Fibroblast of lung (primary cell): ENCODE measurements around the gene CFAP65. TPM values are rescaled to one million over a fixed set of nuclear protein-coding genes. Genes with fewer than 3 reads are reported as not detected.

Experiments used
- DNase-seq, 2 donors: peaks; one replicate each; pipeline versions ENCODE4 v3.0.0 to v3.0.0-alpha.2; 2010; ENCODE audit warnings: low read depth in 2 of 2
- H2AFZ ChIP-seq: 2 replicates; pipeline ENCODE4 v1.5.1; 2012; ENCODE audit warnings: low read length, control low read depth, inconsistent platforms
- H3K27ac ChIP-seq: 2 replicates; pipeline ENCODE4 v1.5.1; 2011; ENCODE audit warnings: low read length, control low read depth; ENCODE audit not compliant: insufficient read depth
- H3K27me3 ChIP-seq: 2 replicates; pipeline ENCODE4 v1.5.1; 2011; ENCODE audit warnings: mild to moderate bottlenecking, low read length; ENCODE audit not compliant: control insufficient read depth, insufficient read depth
- H3K36me3 ChIP-seq: 2 replicates; pipeline ENCODE4 v1.5.1; 2011; ENCODE audit warnings: low read length; ENCODE audit not compliant: control insufficient read depth, insufficient read depth
- H3K4me1 ChIP-seq: 2 replicates; pipeline ENCODE4 v1.5.1; 2011; ENCODE audit warnings: low read length; ENCODE audit not compliant: control insufficient read depth, insufficient read depth; ENCODE audit errors: extremely low read depth
- H3K4me2 ChIP-seq: 2 replicates; pipeline ENCODE4 v1.5.1; 2011; ENCODE audit warnings: low read length, control low read depth; ENCODE audit not compliant: insufficient read depth; ENCODE audit errors: extremely low read depth
- H3K4me3 ChIP-seq, 4 experiments: fragments of 200-600 bp in 1 of 4; sonication (generic) in 1 of 4; replicated peaks in 1 of 4; 2 replicates each; pipeline ENCODE4 v1.5.1; 2011 to 2016; ENCODE audit warnings: low read length in 4 of 4, low read depth in 3 of 4, mild to moderate bottlenecking in 3 of 4, control low read depth in 2 of 4, inconsistent platforms in 1 of 4, mixed read lengths in 1 of 4; ENCODE audit not compliant: insufficient read depth in 1 of 4; ENCODE audit errors: control extremely low read depth in 1 of 4
- H3K79me2 ChIP-seq: 2 replicates; pipeline ENCODE4 v1.5.1; 2012; ENCODE audit warnings: mild to moderate bottlenecking, low read length, inconsistent platforms; ENCODE audit not compliant: control insufficient read depth, insufficient read depth
- H3K9ac ChIP-seq: 2 replicates; pipeline ENCODE4 v1.5.1; 2011; ENCODE audit warnings: mild to moderate bottlenecking, low read length, control low read depth; ENCODE audit not compliant: insufficient read depth
- H3K9me3 ChIP-seq: 2 replicates; pipeline ENCODE4 v1.5.1; 2012; ENCODE audit warnings: low read depth, low read length; ENCODE audit not compliant: control insufficient read depth, insufficient read depth
- H4K20me1 ChIP-seq: 2 replicates; pipeline ENCODE4 v1.5.1; 2011; ENCODE audit warnings: low read length; ENCODE audit not compliant: control insufficient read depth, insufficient read depth; ENCODE audit errors: extremely low read depth
- EZH2 ChIP-seq: IDR thresholded peaks from 2 replicates; pipeline ENCODE4 v1.5.1; 2012; ENCODE audit warnings: low read length, control low read depth, mild to moderate bottlenecking; ENCODE audit errors: missing control alignments
- polyA minus RNA-seq: library from RNA; depleted of rRNA, polyadenylated mRNA; stranded (reverse); fragments of >200 nt; gene quantifications from 2 replicates; pipeline ENCODE4 v1.2.3, GENCODE V29; 2011; ENCODE audit warnings: low replicate concordance
- polyA plus RNA-seq, 2 donors: library from polyadenylated mRNA; depleted of rRNA in 1 of 2; stranded (reverse) in 1 of 2; unstranded in 1 of 2; fragments of >200 nt; gene quantifications; 2 replicates each; pipeline ENCODE4 v1.2.1, GENCODE V29; 2011 to 2012; ENCODE audit warnings: missing spikeins in 1 of 2
- total RNA-seq: library from RNA; depleted of rRNA; stranded (reverse); fragments of >200 nt; gene quantifications from 2 replicates; pipeline ENCODE4 v1.2.1, GENCODE V29; 2014
- TF ChIP-seq, protein P1 (sequence below), 2 donors: IDR thresholded peaks in 1 of 2; conservative IDR thresholded peaks in 1 of 2; 1 replicate in 1 of 2; 2 replicates in 1 of 2; pipeline ENCODE4 v1.5.1; 2011 to 2012; ENCODE audit warnings: low read length in 2 of 2, control low read depth in 1 of 2, inconsistent platforms in 1 of 2, low read depth in 1 of 2, mild to moderate bottlenecking in 1 of 2

Gene CFAP65, protein sequence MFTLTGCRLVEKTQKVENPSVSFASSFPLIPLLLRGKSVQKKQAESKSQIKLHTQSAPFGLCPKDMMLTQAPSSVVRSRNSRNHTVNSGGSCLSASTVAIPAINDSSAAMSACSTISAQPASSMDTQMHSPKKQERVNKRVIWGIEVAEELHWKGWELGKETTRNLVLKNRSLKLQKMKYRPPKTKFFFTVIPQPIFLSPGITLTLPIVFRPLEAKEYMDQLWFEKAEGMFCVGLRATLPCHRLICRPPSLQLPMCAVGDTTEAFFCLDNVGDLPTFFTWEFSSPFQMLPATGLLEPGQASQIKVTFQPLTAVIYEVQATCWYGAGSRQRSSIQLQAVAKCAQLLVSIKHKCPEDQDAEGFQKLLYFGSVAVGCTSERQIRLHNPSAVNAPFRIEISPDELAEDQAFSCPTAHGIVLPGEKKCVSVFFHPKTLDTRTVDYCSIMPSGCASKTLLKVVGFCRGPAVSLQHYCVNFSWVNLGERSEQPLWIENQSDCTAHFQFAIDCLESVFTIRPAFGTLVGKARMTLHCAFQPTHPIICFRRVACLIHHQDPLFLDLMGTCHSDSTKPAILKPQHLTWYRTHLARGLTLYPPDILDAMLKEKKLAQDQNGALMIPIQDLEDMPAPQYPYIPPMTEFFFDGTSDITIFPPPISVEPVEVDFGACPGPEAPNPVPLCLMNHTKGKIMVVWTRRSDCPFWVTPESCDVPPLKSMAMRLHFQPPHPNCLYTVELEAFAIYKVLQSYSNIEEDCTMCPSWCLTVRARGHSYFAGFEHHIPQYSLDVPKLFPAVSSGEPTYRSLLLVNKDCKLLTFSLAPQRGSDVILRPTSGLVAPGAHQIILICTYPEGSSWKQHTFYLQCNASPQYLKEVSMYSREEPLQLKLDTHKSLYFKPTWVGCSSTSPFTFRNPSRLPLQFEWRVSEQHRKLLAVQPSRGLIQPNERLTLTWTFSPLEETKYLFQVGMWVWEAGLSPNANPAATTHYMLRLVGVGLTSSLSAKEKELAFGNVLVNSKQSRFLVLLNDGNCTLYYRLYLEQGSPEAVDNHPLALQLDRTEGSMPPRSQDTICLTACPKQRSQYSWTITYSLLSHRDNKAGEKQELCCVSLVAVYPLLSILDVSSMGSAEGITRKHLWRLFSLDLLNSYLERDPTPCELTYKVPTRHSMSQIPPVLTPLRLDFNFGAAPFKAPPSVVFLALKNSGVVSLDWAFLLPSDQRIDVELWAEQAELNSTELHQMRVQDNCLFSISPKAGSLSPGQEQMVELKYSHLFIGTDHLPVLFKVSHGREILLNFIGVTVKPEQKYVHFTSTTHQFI (N-terminal part only)
- total RNA-seq = not detected in 2 replicates
- polyA plus RNA-seq = not detected in 2 replicates
- not detected in 2 replicates for polyA plus RNA-seq (2012)
- 0.15 TPM in 1 of 2 replicates, not detected in the other for polyA minus RNA-seq

DNA sequence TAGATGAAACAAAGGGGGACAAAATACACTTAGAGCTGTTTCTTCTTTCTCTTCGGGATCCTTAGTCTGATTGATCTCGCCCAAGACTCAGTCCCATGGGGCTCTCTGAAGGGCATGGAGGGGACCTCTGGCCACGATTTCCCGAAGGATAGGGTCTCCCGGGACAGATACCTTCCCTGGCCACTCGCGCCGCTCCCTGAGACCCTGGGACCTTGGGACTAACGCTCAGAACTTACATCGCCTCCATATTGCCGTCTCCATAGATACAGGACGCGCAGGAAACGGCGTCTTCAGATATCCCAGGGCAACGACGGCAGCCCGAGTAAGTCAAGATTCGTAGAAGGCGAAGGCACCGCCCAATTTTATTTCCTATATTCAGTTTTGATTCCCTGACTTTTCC lies at the start of gene CFAP65:
TSS of gene CFAP65 (minus strand) at position 265 of the 400 bp plus-strand sequence. CDS start 2,468 bp downstream, outside the sequence.
- Histone ChIP-seq H3K9me3 (no peaks in the 10 kb centered on the region), H4K20me1 (no peaks in the 10 kb centered on the region), H3K4me2 (peak within 1 kb of the TSS; percentile 62), H3K79me2 (no peaks in the 10 kb centered on the region), H3K9ac (no peak within 1 kb of the TSS), H3K4me3 (peak within 1 kb of the TSS; percentile 29 to 68 (median 50)), H3K27me3 (peaks cover 22% of the 10 kb centered on the region), H2AFZ (peak within 1 kb of the TSS; percentile 55), H3K27ac (no peak within 1 kb of the TSS), H3K4me1 (no peaks in the 10 kb centered on the region), H3K36me3 (no peaks in the 10 kb centered on the region)
- DNase-seq = peak; percentile 49 to 66
- no peak for TF ChIP-seq EZH2
- TF ChIP-seq, protein P1, sequence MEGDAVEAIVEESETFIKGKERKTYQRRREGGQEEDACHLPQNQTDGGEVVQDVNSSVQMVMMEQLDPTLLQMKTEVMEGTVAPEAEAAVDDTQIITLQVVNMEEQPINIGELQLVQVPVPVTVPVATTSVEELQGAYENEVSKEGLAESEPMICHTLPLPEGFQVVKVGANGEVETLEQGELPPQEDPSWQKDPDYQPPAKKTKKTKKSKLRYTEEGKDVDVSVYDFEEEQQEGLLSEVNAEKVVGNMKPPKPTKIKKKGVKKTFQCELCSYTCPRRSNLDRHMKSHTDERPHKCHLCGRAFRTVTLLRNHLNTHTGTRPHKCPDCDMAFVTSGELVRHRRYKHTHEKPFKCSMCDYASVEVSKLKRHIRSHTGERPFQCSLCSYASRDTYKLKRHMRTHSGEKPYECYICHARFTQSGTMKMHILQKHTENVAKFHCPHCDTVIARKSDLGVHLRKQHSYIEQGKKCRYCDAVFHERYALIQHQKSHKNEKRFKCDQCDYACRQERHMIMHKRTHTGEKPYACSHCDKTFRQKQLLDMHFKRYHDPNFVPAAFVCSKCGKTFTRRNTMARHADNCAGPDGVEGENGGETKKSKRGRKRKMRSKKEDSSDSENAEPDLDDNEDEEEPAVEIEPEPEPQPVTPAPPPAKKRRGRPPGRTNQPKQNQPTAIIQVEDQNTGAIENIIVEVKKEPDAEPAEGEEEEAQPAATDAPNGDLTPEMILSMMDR (conservative IDR thresholded peaks at IDR 0.05 in 1 of 2, IDR thresholded peaks at IDR 0.05 in 1 of 2; ENCODE audit: low read depth in 1 of 2, low read length in 2 of 2) = no peak

- TF ChIP-seq, protein P1 (conservative IDR thresholded peaks at IDR 0.05 in 1 of 2, IDR thresholded peaks at IDR 0.05 in 1 of 2; ENCODE audit: low read depth in 1 of 2, low read length in 2 of 2) = no peak
- no peak for TF ChIP-seq EZH2
- Histone ChIP-seq H3K79me2 (no peaks in the 10 kb centered on the region), H3K4me2 (no peak overlapping the region), H3K27ac (no peak overlapping the region), H3K4me1 (no peaks in the 10 kb centered on the region), H2AFZ (no peak overlapping the region), H3K4me3 (no peak overlapping the region), H3K36me3 (no peaks in the 10 kb centered on the region), H3K27me3 (no peaks in the 10 kb centered on the region), H4K20me1 (no peaks in the 10 kb centered on the region), H3K9ac (no peak overlapping the region), H3K9me3 (no peaks in the 10 kb centered on the region)
- DNase-seq = no peak
These were observed 49.4 kb upstream of the CFAP65 start for GRCh38 chr2:219090436-219091299.
